GM23248 (cell line): ENCODE measurements around the gene CHMP6. TPM values are rescaled to one million over a fixed set of nuclear protein-coding genes. Genes with fewer than 3 reads are reported as not detected.

Source experiments
- DNase-seq: peaks from one replicate; pipeline ENCODE4 v3.0.0-alpha.2; 2015
- H2AFZ ChIP-seq: fragments of 200-600 bp; sonication (generic); 2 replicates; pipeline ENCODE4 v1.6.1; 2016; ENCODE audit warnings: antibody characterized with exemption
- H3F3A ChIP-seq: fragments of 200-600 bp; sonication (generic); 2 replicates; pipeline ENCODE4 v1.6.1; 2016; ENCODE audit warnings: mild to moderate bottlenecking, antibody characterized with exemption, mixed run types; ENCODE audit not compliant: insufficient read depth
- H3K27ac ChIP-seq: fragments of 200-600 bp; sonication (generic); 2 replicates; pipeline ENCODE4 v1.5.1; 2016; ENCODE audit warnings: mild to moderate bottlenecking
- H3K27me3 ChIP-seq: fragments of 200-600 bp; sonication (generic); replicated peaks from 2 replicates; pipeline ENCODE4 v1.6.1; 2016; ENCODE audit warnings: mild to moderate bottlenecking; ENCODE audit not compliant: insufficient read depth
- H3K36me3 ChIP-seq: fragments of 200-600 bp; sonication (generic); 2 replicates; pipeline ENCODE4 v1.6.1; 2016; ENCODE audit warnings: low read depth, mild to moderate bottlenecking
- H3K4me1 ChIP-seq: fragments of 200-600 bp; sonication (generic); 2 replicates; pipeline ENCODE4 v1.6.1; 2016; ENCODE audit warnings: mild to moderate bottlenecking; ENCODE audit not compliant: insufficient read depth
- H3K4me2 ChIP-seq: fragments of 200-600 bp; sonication (generic); one replicate; pipeline ENCODE4 v1.6.1; 2016; ENCODE audit warnings: mild to moderate bottlenecking; ENCODE audit not compliant: unreplicated experiment
- H3K4me3 ChIP-seq: fragments of 200-600 bp; sonication (generic); 2 replicates; pipeline ENCODE4 v1.5.1; 2016; ENCODE audit warnings: mild to moderate bottlenecking
- H3K79me2 ChIP-seq: fragments of 200-600 bp; sonication (generic); 2 replicates; pipeline ENCODE4 v1.6.1; 2016; ENCODE audit warnings: mild to moderate bottlenecking; ENCODE audit not compliant: insufficient read depth
- H3K9ac ChIP-seq: fragments of 200-600 bp; sonication (generic); 2 replicates; pipeline ENCODE4 v1.6.1; 2016; ENCODE audit warnings: mild to moderate bottlenecking
- H3K9me2 ChIP-seq: fragments of 200-600 bp; sonication (generic); 2 replicates; pipeline ENCODE4 v1.6.1; 2016; ENCODE audit warnings: mixed run types, mild to moderate bottlenecking, moderate library complexity; ENCODE audit not compliant: insufficient read depth
- H3K9me3 ChIP-seq: fragments of 200-600 bp; sonication (generic); one replicate; pipeline ENCODE4 v1.6.1; 2017; ENCODE audit warnings: low read depth
- H4K20me1 ChIP-seq: fragments of 200-600 bp; sonication (generic); 2 replicates; pipeline ENCODE4 v1.6.0; 2016; ENCODE audit not compliant: insufficient read depth
- EZH2 ChIP-seq: fragments of 200-600 bp; sonication (generic); IDR thresholded peaks from 2 replicates; pipeline ENCODE4 v1.6.1; 2018; ENCODE audit warnings: antibody characterized with exemption, mild to moderate bottlenecking; ENCODE audit not compliant: insufficient read depth, poor library complexity, severe bottlenecking
- EZH2phosphoT487 ChIP-seq: fragments of 200-600 bp; sonication (generic); IDR thresholded peaks from 2 replicates; pipeline ENCODE4 v1.6.1; 2018; ENCODE audit warnings: antibody characterized with exemption, moderate library complexity, mild to moderate bottlenecking, low read depth; ENCODE audit not compliant: insufficient read depth
- WGBS, 2 experiments: methylation state at CpG; one replicate each; pipeline ENCODE4 v1.1.6; 2015 to 2017; ENCODE audit warnings: low lambda C conversion rate in 2 of 2, low coverage in 1 of 2; ENCODE audit errors: missing lambda C conversion rate in 2 of 2; 5-methylcytosine and 5-hydroxymethylcytosine counted together
- in situ Hi-C: fragments of 300-500 bp; cut with MboI; formaldehyde crosslinking; loops from 2 replicates; pipeline ENCODE4 v1.15.0; 2020
- polyA plus RNA-seq: library from polyadenylated mRNA; unstranded; fragments of >200 nt; fragmentation: Nextera tagmentation; extraction: Ambion mirVana; gene quantifications from 2 replicates; pipeline ENCODE4 v1.2.1, GENCODE V29; 2016
- total RNA-seq: library from RNA; depleted of rRNA; stranded (reverse); fragments of >200 nt; shearing (Covaris generic); gene quantifications from 2 replicates; pipeline ENCODE4 v1.2.3, GENCODE V29; 2014

CHMP6 gene
- total and polyA plus RNA-seq, 2 experiments from 2014 or later = 14.1 to 34.0 TPM

DNA sequence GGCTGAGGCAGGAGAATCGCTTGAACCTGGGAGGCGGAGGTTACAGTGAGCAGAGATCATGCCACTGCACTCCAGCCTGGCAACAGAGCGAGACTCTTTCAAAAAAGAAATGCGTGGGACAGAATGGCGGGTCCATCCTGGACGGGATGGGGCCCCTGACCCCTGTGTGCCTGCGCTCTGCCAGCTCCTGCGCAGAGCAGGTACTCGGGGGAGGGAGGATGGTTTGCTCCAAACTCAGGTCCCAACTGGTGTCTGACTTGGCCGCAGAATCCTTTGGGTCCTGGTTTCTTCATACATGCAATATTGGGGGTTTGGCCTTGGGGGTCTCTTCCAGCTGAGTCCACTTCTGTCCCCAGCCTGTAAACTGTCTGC lies 10.4 kb downstream of the CHMP6 start:
- H3K79me2 ChIP-seq = no peaks in the 10 kb centered on the region
- 0 out of 2 replicates have a peak, but pooled peaks cover 5% of the 10 kb centered on the region for H3K4me1 ChIP-seq
- WGBS, 2 experiments = 82 to 84% methylated on average over 8 to 10 of the region's 10 CpGs
- no peaks in the 10 kb centered on the region for H3K9me3 ChIP-seq
- H4K20me1 ChIP-seq = no peaks in the 10 kb centered on the region
- H3K36me3 ChIP-seq = no peaks in the 10 kb centered on the region
- no peak overlapping the region for H2AFZ ChIP-seq
- no peaks in the 10 kb centered on the region for H3K9me2 ChIP-seq
- H3K4me3 ChIP-seq = no peak overlapping the region
- no peak overlapping the region for H3K27ac ChIP-seq
- in situ Hi-C loops = no loop called here
- H3K9ac ChIP-seq = no peak overlapping the region
- H3K27me3 ChIP-seq = peaks cover 32% of the 10 kb centered on the region
- H3F3A ChIP-seq = peaks cover 4% of the 10 kb centered on the region; the same call in 1 of the 2 replicates
- no peak for TF ChIP-seq EZH2phosphoT487
- no peak for TF ChIP-seq EZH2
- DNase-seq = no peak
- H3K4me2 ChIP-seq = peak overlapping the region; percentile 3

GRCh38 chr17:81002409-81003361 lies 11.0 kb downstream of the CHMP6 start:
- no peaks in the 10 kb centered on the region for H3K79me2 ChIP-seq
- no peak overlapping the region for H3K9ac ChIP-seq
- in situ Hi-C loops = no loop called here
- no peak overlapping the region for H2AFZ ChIP-seq
- peaks cover 8% of the 10 kb centered on the region; the same call in 1 of the 2 replicates for H3F3A ChIP-seq
- no peaks in the 10 kb centered on the region for H3K9me3 ChIP-seq
- no peak overlapping the region for H3K4me3 ChIP-seq
- no peak overlapping the region for H3K27ac ChIP-seq
- H3K9me2 ChIP-seq = no peaks in the 10 kb centered on the region
- no peaks in the 10 kb centered on the region for H4K20me1 ChIP-seq
- H3K27me3 ChIP-seq = peaks cover 32% of the 10 kb centered on the region
- 0 out of 2 replicates have a peak, but pooled peaks cover 5% of the 10 kb centered on the region for H3K4me1 ChIP-seq
- no peaks in the 10 kb centered on the region for H3K36me3 ChIP-seq
- TF ChIP-seq EZH2phosphoT487 = 0 out of 2 replicates have a peak, but pooled peaks have one; percentile 7
- TF ChIP-seq EZH2 = no peak
- peak overlapping the region; percentile 3 for H3K4me2 ChIP-seq
- DNase-seq = peak; percentile 65
- WGBS, 2 experiments = 19 to 27% methylated on average over 21 of the region's 21 CpGs

DNA sequence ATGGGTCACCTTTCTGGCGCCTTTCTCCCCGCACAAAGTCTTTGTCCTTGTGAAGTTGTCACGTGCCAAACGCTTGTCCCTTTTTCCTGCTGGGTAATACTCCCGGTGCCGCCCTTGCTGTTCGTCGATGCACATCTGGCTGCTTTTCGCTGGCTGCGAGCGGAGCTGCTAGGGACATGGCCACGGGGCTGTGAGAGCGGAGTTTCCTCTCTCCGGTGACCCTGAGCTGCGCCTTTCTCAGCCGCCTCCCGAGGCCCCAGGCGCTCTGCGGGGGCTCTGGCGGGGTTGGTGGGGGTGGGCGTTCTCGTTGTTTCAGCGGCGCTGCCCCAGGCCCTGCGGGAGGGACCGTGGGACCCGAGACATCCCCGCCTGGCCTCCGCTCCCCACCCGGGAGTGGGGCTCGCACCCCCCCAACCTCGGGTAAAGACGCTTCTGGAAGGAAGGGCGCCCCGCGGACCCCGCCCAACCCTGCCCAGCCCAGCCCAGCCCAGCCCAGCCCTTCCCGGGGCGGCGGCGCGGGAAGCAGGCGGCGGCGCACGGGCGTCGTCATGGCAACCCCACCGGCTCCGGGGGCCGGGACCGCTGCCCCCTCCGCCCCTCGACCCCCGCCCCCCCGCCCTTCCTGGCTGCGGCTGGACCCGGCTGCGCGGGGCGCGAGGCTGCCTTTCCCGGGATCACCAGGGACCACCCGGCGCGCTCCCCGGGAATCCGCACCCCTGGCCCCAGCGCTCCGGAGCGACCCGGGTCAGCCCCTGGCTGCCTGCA lies 12.3 kb downstream of the CHMP6 start:
- Histone ChIP-seq H3K36me3 (no peaks in the 10 kb centered on the region), H4K20me1 (no peaks in the 10 kb centered on the region), H3K27me3 (peaks cover 32% of the 10 kb centered on the region), H3K9me2 (no peaks in the 10 kb centered on the region), H3K9ac (no peak overlapping the region), H3K4me2 (peak overlapping the region; percentile 46), H3K27ac (no peak overlapping the region), H3K4me3 (no peak overlapping the region), H3K4me1 (0 out of 2 replicates have a peak, but pooled peaks cover 5% of the 10 kb centered on the region), H2AFZ (no peak overlapping the region), H3F3A (peaks cover 8% of the 10 kb centered on the region; the same call in 1 of the 2 replicates), H3K9me3 (no peaks in the 10 kb centered on the region), H3K79me2 (no peaks in the 10 kb centered on the region)
- in situ Hi-C loops = no loop called here
- DNase-seq = peak; percentile 60
- 1 to 3% methylated on average over 36 to 49 of the region's 72 CpGs for WGBS, 2 experiments
- TF ChIP-seq EZH2phosphoT487 (peak; percentile 80; the same call in 1 of the 2 replicates), EZH2 (peak; percentile 95)

DNA sequence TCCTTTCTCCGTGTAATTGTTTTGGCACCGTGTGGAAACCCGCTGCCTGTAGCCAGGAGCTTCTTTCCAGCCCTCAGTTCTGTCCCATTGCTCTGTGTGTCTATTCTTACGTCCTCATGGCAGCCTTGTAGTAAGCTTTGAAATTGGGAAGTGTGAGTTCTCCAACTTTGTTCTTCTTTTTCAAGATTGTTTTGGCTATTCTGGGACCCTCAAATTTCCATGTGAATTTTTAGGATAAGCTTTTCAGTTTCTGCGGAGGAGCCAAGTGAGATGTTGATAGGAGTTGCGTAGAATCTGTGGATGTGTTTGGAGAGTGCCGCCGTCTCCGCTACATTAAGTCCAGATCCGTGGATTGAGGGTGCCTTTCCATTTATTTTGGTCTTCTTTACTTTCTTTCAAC lies 15.2 kb downstream of the CHMP6 start:
- no peak for DNase-seq
- no peaks in the 10 kb centered on the region for H3K36me3 ChIP-seq
- TF ChIP-seq EZH2phosphoT487 (no peak), EZH2 (no peak)
- peaks cover 39% of the 10 kb centered on the region for H3K27me3 ChIP-seq
- H3K4me3 ChIP-seq = no peak overlapping the region
- in situ Hi-C loops = no loop called here
- H4K20me1 ChIP-seq = no peaks in the 10 kb centered on the region
- 44 to 45% methylated on average over 10 of the region's 10 CpGs for WGBS, 2 experiments
- 0 out of 2 replicates have a peak, but pooled peaks cover 5% of the 10 kb centered on the region for H3K4me1 ChIP-seq
- H3K27ac ChIP-seq = no peak overlapping the region
- no peaks in the 10 kb centered on the region for H3K9me3 ChIP-seq
- no peak overlapping the region for H3K4me2 ChIP-seq
- H3K9me2 ChIP-seq = no peaks in the 10 kb centered on the region
- peaks cover 8% of the 10 kb centered on the region; the same call in 1 of the 2 replicates for H3F3A ChIP-seq
- H2AFZ ChIP-seq = no peak overlapping the region
- H3K9ac ChIP-seq = no peak overlapping the region
- no peaks in the 10 kb centered on the region for H3K79me2 ChIP-seq
